Keratinocyte (primary cell): ENCODE data around the gene UMODL1. TPM values are rescaled to one million over a fixed set of nuclear protein-coding genes. Genes with fewer than 3 reads are reported as not detected.

Experiments
- DNase-seq: peaks from one replicate; pipeline ENCODE4 v3.0.0-alpha.2; 2011; ENCODE audit warnings: low read depth, missing footprints, low spot score
- FAIRE-seq: peaks from 2 replicates; lab custom pipeline; 2011; peaks lifted over from hg19 to GRCh38; lab: Jason Lieb, UNC
- H2AFZ ChIP-seq: 2 replicates; pipeline ENCODE4 v1.6.0; 2012; ENCODE audit warnings: low read length, control low read depth, inconsistent platforms; ENCODE audit not compliant: control insufficient read depth
- H3K27ac ChIP-seq: 2 replicates; pipeline ENCODE4 v1.5.1; 2011; ENCODE audit warnings: low read length; ENCODE audit not compliant: control insufficient read depth, insufficient read depth
- H3K27me3 ChIP-seq: 3 replicates; pipeline ENCODE4 v1.6.0; 2011; ENCODE audit warnings: low read length; ENCODE audit not compliant: control insufficient read depth, insufficient read depth; ENCODE audit errors: extremely low read depth
- H3K36me3 ChIP-seq, 2 experiments: 2 replicates in 1 of 2; 3 replicates in 1 of 2; pipeline ENCODE4 v1.5.1; 2011; ENCODE audit warnings: low read length in 2 of 2, mild to moderate bottlenecking in 1 of 2; ENCODE audit not compliant: control insufficient read depth in 2 of 2, insufficient read depth in 2 of 2; ENCODE audit errors: extremely low read depth in 1 of 2
- H3K4me1 ChIP-seq: 3 replicates; pipeline ENCODE4 v1.5.1; 2011; ENCODE audit warnings: low read length; ENCODE audit not compliant: control insufficient read depth, insufficient read depth; ENCODE audit errors: extremely low read depth
- H3K4me2 ChIP-seq: 3 replicates; pipeline ENCODE4 v1.6.0; 2011; ENCODE audit warnings: low read depth, low read length; ENCODE audit not compliant: control insufficient read depth, insufficient read depth; ENCODE audit errors: extremely low read depth
- H3K4me3 ChIP-seq, 3 experiments: fragments of 200-600 bp in 1 of 3; sonication (generic) in 1 of 3; 2 replicates in 2 of 3; 3 replicates in 1 of 3; pipeline ENCODE4 v1.5.1; 2011 to 2016; ENCODE audit warnings: low read length in 3 of 3, mild to moderate bottlenecking in 3 of 3, control low read depth in 2 of 3, inconsistent platforms in 1 of 3, low read depth in 1 of 3, mixed read lengths in 1 of 3, mixed run types in 1 of 3, moderate library complexity in 1 of 3; ENCODE audit not compliant: control insufficient read depth in 2 of 3, insufficient read depth in 2 of 3; ENCODE audit errors: extremely low read depth in 1 of 3
- H3K79me2 ChIP-seq: 2 replicates; pipeline ENCODE4 v1.6.0; 2012; ENCODE audit warnings: low read length; ENCODE audit not compliant: control insufficient read depth, insufficient read depth
- H3K9ac ChIP-seq: 3 replicates; pipeline ENCODE4 v1.6.0; 2011; ENCODE audit warnings: low read length; ENCODE audit not compliant: control insufficient read depth, insufficient read depth; ENCODE audit errors: extremely low read depth
- H3K9me1 ChIP-seq: 3 replicates; pipeline ENCODE4 v1.6.0; 2011; ENCODE audit warnings: low read length; ENCODE audit not compliant: control insufficient read depth, insufficient read depth; ENCODE audit errors: extremely low read depth
- H3K9me3 ChIP-seq: 2 replicates; pipeline ENCODE4 v1.5.1; 2012; ENCODE audit warnings: low read depth, low read length; ENCODE audit not compliant: control insufficient read depth
- H4K20me1 ChIP-seq: 3 replicates; pipeline ENCODE4 v1.6.0; 2011; ENCODE audit warnings: low read length; ENCODE audit not compliant: control insufficient read depth, insufficient read depth; ENCODE audit errors: extremely low read depth
- CTCF ChIP-seq, 3 experiments: IDR thresholded peaks in 1 of 3; conservative IDR thresholded peaks in 1 of 3; optimal IDR thresholded peaks in 1 of 3; 2 replicates in 2 of 3; 3 replicates in 1 of 3; pipeline versions ENCODE3 to v1.5.1; 2011; ENCODE audit warnings: low read length in 3 of 3, mild to moderate bottlenecking in 3 of 3, moderate library complexity in 2 of 3, control low read depth in 1 of 3, inconsistent platforms in 1 of 3; ENCODE audit not compliant: insufficient read depth in 2 of 3; ENCODE audit errors: extremely low read depth in 1 of 3
- EZH2 ChIP-seq: IDR thresholded peaks from one replicate; pipeline ENCODE4 v1.6.1; 2012; ENCODE audit warnings: inconsistent platforms, mild to moderate bottlenecking, low read length, moderate library complexity
- dilution Hi-C: fragments of 300-500 bp; cut with MboI; formaldehyde crosslinking; loops from one replicate; pipeline ENCODE4 v1.7.0; 2020; ENCODE audit warnings: low sequenced_read_pairs; ENCODE audit not compliant: extremely low pct_ligation_motif_present
- polyA plus RNA-seq, 5 experiments: library from polyadenylated mRNA; depleted of rRNA in 3 of 5; stranded (reverse) in 3 of 5; stranded (forward) in 1 of 5; unstranded in 1 of 5; fragments of >200 nt; gene quantifications; 1 replicate in 1 of 5; 2 replicates in 3 of 5; 3 replicates in 1 of 5; pipeline versions ENCODE4 v1.2.1 to v1.2.3, GENCODE V29; 2011 to 2012; ENCODE audit warnings: missing spikeins in 2 of 5, low read depth in 1 of 5, low replicate concordance in 1 of 5

Gene UMODL1
- polyA plus RNA-seq, 1 donor (not counting 4 experiments of a cell fraction or from before 2014, with no cell fraction given), result 0.03 TPM

GRCh38 chr21:42171091-42172053 lies 100.3 kb downstream of the UMODL1 start:
- Histone ChIP-seq H4K20me1 (no peaks in the 10 kb centered on the region), H3K4me1 (peaks cover 23% of the 10 kb centered on the region), H3K9me1 (no peaks in the 10 kb centered on the region), H3K79me2 (no peaks in the 10 kb centered on the region), H3K36me3 (no peaks in the 10 kb centered on the region), H3K9me3 (no peaks in the 10 kb centered on the region), H3K27me3 (no peaks in the 10 kb centered on the region), H3K27ac (peak overlapping the region; percentile 89), H3K9ac (peak overlapping the region; percentile 65), H3K4me3 (peak overlapping the region in 1 of 3 experiments; percentile 28), H2AFZ (peak overlapping the region; percentile 59), H3K4me2 (peak overlapping the region; percentile 68)
- dilution Hi-C loops, result no loop called here
- DNase-seq (peak; percentile 75), FAIRE-seq (peak; percentile 96)
- no peak for TF ChIP-seq EZH2
- TF ChIP-seq CTCF (optimal IDR thresholded peaks at IDR 0.05 in 1 of 3, IDR thresholded peaks at IDR 0.05 in 1 of 3, conservative IDR thresholded peaks at IDR 0.05 in 1 of 3; ENCODE audit: extremely low read depth in 1 of 3, insufficient read depth in 2 of 3, low read length in 3 of 3), result no peak

GRCh38 chr21:42172596-42173483 lies 101.7 kb downstream of the UMODL1 start:
- FAIRE-seq (no peak), DNase-seq (no peak)
- no peak for TF ChIP-seq EZH2
- no peak for TF ChIP-seq CTCF (optimal IDR thresholded peaks at IDR 0.05 in 1 of 3, IDR thresholded peaks at IDR 0.05 in 1 of 3, conservative IDR thresholded peaks at IDR 0.05 in 1 of 3; ENCODE audit: extremely low read depth in 1 of 3, insufficient read depth in 2 of 3, low read length in 3 of 3)
- Histone ChIP-seq H3K9me3 (no peaks in the 10 kb centered on the region), H3K27me3 (no peaks in the 10 kb centered on the region), H2AFZ (no peak overlapping the region), H3K36me3 (no peaks in the 10 kb centered on the region), H3K4me3 (no peak overlapping the region), H3K79me2 (no peaks in the 10 kb centered on the region), H3K9me1 (no peaks in the 10 kb centered on the region), H3K4me1 (peaks cover 23% of the 10 kb centered on the region), H3K9ac (no peak overlapping the region), H3K27ac (no peak overlapping the region), H4K20me1 (no peaks in the 10 kb centered on the region), H3K4me2 (no peak overlapping the region)
- dilution Hi-C loops, result no loop called here
